ENCODE measurements around the gene CDH24.

Gene CDH24, protein sequence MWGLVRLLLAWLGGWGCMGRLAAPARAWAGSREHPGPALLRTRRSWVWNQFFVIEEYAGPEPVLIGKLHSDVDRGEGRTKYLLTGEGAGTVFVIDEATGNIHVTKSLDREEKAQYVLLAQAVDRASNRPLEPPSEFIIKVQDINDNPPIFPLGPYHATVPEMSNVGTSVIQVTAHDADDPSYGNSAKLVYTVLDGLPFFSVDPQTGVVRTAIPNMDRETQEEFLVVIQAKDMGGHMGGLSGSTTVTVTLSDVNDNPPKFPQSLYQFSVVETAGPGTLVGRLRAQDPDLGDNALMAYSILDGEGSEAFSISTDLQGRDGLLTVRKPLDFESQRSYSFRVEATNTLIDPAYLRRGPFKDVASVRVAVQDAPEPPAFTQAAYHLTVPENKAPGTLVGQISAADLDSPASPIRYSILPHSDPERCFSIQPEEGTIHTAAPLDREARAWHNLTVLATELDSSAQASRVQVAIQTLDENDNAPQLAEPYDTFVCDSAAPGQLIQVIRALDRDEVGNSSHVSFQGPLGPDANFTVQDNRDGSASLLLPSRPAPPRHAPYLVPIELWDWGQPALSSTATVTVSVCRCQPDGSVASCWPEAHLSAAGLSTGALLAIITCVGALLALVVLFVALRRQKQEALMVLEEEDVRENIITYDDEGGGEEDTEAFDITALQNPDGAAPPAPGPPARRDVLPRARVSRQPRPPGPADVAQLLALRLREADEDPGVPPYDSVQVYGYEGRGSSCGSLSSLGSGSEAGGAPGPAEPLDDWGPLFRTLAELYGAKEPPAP

DNA sequence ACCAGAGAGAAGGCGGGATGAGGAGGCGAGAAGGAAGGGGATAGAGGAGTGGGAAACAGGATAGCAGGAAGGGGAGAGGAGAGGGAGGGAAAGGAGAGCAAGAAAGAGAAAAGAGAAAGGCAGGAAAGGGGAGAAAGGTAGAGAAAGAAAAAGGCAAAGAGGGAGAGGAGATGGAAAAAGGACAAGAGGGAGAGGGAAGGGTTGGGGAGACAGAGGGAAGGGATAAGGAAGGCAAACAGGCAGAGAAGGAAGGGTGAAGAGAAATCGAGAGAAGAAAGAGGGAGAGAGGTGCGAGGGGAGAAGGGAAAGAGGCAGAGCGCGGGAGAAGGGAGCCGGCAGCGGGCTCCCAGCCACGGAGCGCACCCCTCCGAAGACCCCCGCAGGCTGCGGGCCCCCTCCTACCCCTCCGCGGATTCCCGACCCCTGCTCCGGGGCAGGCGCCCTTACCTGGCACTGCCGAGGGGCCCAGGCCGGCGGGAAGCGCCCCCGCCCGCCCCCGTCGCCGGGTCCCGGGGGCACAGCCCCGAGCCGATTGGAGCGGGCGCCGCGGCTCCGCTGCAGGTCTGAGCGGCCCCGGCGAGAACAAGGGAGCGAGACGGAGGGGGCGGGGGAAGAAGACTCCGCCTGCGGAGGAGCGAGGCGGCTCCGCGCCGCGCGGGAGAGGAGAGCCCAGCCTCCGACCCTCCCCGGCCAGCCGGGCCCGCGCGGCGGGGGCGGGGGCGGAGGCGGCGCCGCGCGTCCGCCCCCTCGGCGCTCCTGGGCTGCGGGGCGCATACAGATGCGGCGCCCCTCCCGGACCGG lies at the start of gene CDH24:
TSS of gene CDH24 (minus strand) at position 565 of the 801 bp plus-strand sequence. CDS start 1,787 bp downstream, outside the sequence.
- DNase-seq (ENCODE audit: low read depth): peak; percentile 50
- H3K4me3 ChIP-seq (ENCODE audit: control insufficient read depth, low read depth, low read length): peak within 1 kb of the TSS; percentile 50
- TF ChIP-seq, protein P1, sequence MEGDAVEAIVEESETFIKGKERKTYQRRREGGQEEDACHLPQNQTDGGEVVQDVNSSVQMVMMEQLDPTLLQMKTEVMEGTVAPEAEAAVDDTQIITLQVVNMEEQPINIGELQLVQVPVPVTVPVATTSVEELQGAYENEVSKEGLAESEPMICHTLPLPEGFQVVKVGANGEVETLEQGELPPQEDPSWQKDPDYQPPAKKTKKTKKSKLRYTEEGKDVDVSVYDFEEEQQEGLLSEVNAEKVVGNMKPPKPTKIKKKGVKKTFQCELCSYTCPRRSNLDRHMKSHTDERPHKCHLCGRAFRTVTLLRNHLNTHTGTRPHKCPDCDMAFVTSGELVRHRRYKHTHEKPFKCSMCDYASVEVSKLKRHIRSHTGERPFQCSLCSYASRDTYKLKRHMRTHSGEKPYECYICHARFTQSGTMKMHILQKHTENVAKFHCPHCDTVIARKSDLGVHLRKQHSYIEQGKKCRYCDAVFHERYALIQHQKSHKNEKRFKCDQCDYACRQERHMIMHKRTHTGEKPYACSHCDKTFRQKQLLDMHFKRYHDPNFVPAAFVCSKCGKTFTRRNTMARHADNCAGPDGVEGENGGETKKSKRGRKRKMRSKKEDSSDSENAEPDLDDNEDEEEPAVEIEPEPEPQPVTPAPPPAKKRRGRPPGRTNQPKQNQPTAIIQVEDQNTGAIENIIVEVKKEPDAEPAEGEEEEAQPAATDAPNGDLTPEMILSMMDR (conservative IDR thresholded peaks at IDR 0.05; ENCODE audit: control insufficient read depth, insufficient read depth, low read depth, low read length): no peak

DNA sequence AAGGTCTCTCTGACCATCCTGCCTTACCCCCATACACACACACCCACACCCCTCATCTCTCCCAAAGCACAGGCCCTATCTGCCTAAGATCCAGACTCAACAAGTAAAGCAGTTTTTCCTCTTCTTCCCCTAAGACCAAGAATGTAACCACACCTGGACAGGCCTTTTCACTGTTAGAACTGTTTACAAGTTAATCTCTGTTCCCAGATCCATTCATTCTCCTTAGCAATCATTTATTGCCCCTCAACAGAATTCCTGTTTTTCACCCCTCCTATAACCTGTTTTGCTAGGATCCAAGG lies 49.4 kb upstream of the CDH24 start:
- DNase-seq (ENCODE audit: low read depth): no peak
- no peak overlapping the region for H3K4me3 ChIP-seq (ENCODE audit: control insufficient read depth, low read depth, low read length)
- TF ChIP-seq, protein P1 (conservative IDR thresholded peaks at IDR 0.05; ENCODE audit: control insufficient read depth, insufficient read depth, low read depth, low read length): no peak

DNA sequence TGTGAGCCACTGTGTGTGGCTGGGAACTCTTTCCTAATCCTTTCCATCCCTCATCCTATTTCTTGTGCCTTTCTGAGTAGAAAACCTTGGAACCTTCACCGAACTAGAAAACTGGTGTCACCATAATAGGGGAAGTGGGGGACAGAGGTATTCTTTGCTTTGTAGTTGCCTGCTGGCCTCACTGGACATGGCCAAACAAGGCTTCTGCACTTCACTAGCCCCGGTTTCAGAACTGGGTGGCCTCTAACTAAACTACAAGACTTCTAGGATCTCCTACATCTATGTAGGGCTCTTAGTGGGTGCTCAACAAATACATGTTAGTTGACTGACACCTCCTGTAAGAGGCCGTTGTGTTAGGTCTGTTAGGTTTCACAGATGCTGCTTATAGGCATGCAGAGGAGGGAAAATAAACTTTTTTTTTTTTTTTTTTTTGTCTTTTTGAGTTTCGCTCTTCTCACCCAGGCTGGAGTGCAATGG lies 48.1 kb upstream of the CDH24 start:
- H3K4me3 ChIP-seq (ENCODE audit: control insufficient read depth, low read depth, low read length): no peak overlapping the region
- TF ChIP-seq, protein P1 (conservative IDR thresholded peaks at IDR 0.05; ENCODE audit: control insufficient read depth, insufficient read depth, low read depth, low read length): no peak
- no peak for DNase-seq (ENCODE audit: low read depth)

DNA sequence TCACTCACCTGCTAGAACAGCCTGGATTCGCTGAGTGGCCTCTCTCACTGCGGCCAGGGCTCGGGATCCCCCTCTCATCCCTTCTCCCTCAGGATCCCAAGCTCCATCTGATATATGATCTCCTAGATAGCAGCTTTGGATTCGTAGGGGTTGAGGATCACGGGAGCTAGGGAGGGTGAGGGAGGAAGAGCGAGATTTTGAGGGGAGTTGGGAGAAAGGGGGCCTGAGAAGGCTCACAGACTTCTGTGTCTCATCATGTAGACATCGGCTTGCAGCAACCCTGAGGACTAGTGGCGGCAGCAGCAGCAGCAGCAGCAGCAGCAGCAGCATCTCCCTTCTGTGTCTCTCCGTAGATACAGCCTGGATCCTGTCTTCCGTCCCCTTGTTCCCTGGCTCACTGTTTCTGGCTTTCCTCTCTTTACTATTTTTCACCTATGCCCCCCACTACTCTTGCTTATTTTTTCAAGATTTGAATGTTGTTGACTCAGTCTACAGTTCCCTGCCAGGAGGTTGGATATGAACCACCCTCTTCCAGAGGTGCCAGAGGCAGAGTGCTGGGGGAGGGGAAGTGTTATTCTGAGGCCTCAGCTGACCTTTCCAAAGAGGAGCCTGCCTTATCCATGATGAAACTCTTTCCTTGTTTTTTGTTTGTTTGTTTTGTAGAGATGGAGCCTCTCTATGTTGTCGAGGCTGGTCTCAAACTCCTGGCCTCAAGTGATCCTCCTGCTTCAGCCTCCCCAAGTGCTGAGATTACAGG lies 47.4 kb upstream of the CDH24 start, which contains the start of gene CIROP:
TSS of gene CIROP (minus strand) at position 399 of the 757 bp plus-strand sequence. CDS start at position 330, 69 bp downstream.
- no peak for DNase-seq (ENCODE audit: low read depth)
- TF ChIP-seq, protein P1 (conservative IDR thresholded peaks at IDR 0.05; ENCODE audit: control insufficient read depth, insufficient read depth, low read depth, low read length): no peak
- H3K4me3 ChIP-seq (ENCODE audit: control insufficient read depth, low read depth, low read length): no peak within 1 kb of the TSS

DNA sequence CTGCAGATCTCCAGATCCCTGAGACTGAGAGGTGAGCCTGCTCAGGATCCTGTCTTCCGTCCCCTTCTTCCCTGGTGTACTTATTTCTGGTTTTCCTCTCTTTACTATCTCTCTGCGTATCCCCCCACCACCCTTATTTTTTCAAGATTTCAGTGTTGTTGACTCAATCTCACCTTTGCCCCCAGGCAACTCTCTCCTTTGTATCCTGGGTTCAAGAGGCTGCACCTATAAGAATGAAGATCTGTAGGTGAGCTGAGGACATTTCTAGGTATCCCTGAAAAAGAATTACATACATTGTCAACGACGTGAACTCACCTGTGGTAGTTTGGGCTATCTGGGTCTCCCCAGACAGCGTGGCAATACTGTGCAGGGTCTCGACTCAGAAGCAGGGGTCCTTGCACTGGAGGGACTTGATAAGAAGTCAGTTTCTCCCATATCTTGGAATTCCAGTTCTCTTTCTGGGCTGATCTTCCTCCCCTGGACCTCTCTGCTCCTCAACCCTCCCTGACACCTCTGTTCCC lies 46.8 kb upstream of the CDH24 start:
- no peak overlapping the region for H3K4me3 ChIP-seq (ENCODE audit: control insufficient read depth, low read depth, low read length)
- TF ChIP-seq, protein P1 (conservative IDR thresholded peaks at IDR 0.05; ENCODE audit: control insufficient read depth, insufficient read depth, low read depth, low read length): no peak

More for the DNA sequence above, 46.8 kb upstream of the CDH24 start:
- DNase-seq (ENCODE audit: low read depth): no peak
